Measurements from ENCODE around the gene WASHC2C.
"Not testable (repeated sequence)": the region's sequence is repeated elsewhere in the genome, so short reads cannot be mapped to it uniquely, and the experiment has no call there.

Gene WASHC2C

GRCh38 chr10:45809837-45810236 lies 82.8 kb downstream of the WASHC2C start:
- in situ Hi-C loops (cut with HindIII; ENCODE audit: low sequenced_read_pairs): no loop called here
- DNase-seq (ENCODE audit: low read depth, low spot score): no peak
- H3K4me3 ChIP-seq (ENCODE audit: low read depth, low read length): no peak overlapping the region
- TF ChIP-seq CTCF (IDR thresholded peaks at IDR 0.05; ENCODE audit: low read depth, low read length): no peak

- no peak for TF ChIP-seq CTCF (IDR thresholded peaks at IDR 0.05; ENCODE audit: low read depth, low read length)
- in situ Hi-C loops (cut with HindIII; ENCODE audit: low sequenced_read_pairs): no loop called here
- no peak overlapping the region for H3K4me3 ChIP-seq (ENCODE audit: low read depth, low read length)
- DNase-seq (ENCODE audit: low read depth, low spot score): no peak
These were observed 84.0 kb downstream of the WASHC2C start for GRCh38 chr10:45811075-45811474.

GRCh38 chr10:45812959-45813358 lies 85.9 kb downstream of the WASHC2C start:
- DNase-seq (ENCODE audit: low read depth, low spot score); in situ Hi-C loops (cut with HindIII; ENCODE audit: low sequenced_read_pairs); H3K4me3 ChIP-seq (ENCODE audit: low read depth, low read length): not testable (repeated sequence)

GRCh38 chr10:45814146-45814545 lies 87.1 kb downstream of the WASHC2C start:
- H3K4me3 ChIP-seq (ENCODE audit: low read depth, low read length); in situ Hi-C loops (cut with HindIII; ENCODE audit: low sequenced_read_pairs): not testable (repeated sequence)
- peak; percentile 55 for DNase-seq (ENCODE audit: low read depth, low spot score)

GRCh38 chr10:45817130-45817859 lies 90.2 kb downstream of the WASHC2C start:
- H3K4me3 ChIP-seq (ENCODE audit: low read depth, low read length): no peak overlapping the region
- no peak for TF ChIP-seq CTCF (IDR thresholded peaks at IDR 0.05; ENCODE audit: low read depth, low read length)
- in situ Hi-C loops (cut with HindIII; ENCODE audit: low sequenced_read_pairs): no loop called here
- no peak for DNase-seq (ENCODE audit: low read depth, low spot score)

- in situ Hi-C loops (cut with HindIII; ENCODE audit: low sequenced_read_pairs): no loop called here
- TF ChIP-seq CTCF (IDR thresholded peaks at IDR 0.05; ENCODE audit: low read depth, low read length): no peak
- no peak overlapping the region for H3K4me3 ChIP-seq (ENCODE audit: low read depth, low read length)
- no peak for DNase-seq (ENCODE audit: low read depth, low spot score)
These were observed 90.8 kb downstream of the WASHC2C start for GRCh38 chr10:45817912-45818311.

- DNase-seq (ENCODE audit: low read depth, low spot score): no peak
- no peak for TF ChIP-seq CTCF (IDR thresholded peaks at IDR 0.05; ENCODE audit: low read depth, low read length)
- in situ Hi-C loops (cut with HindIII; ENCODE audit: low sequenced_read_pairs): no loop called here
- no peak overlapping the region for H3K4me3 ChIP-seq (ENCODE audit: low read depth, low read length)
These were observed 92.5 kb downstream of the WASHC2C start for GRCh38 chr10:45819552-45819951.

- in situ Hi-C loops (cut with HindIII; ENCODE audit: low sequenced_read_pairs); H3K4me3 ChIP-seq (ENCODE audit: low read depth, low read length); DNase-seq (ENCODE audit: low read depth, low spot score): not testable (repeated sequence)
These were observed 93.2 kb downstream of the WASHC2C start for GRCh38 chr10:45820107-45820830.

GRCh38 chr10:45822918-45823317 lies 95.9 kb downstream of the WASHC2C start:
- H3K4me3 ChIP-seq (ENCODE audit: low read depth, low read length); in situ Hi-C loops (cut with HindIII; ENCODE audit: low sequenced_read_pairs); DNase-seq (ENCODE audit: low read depth, low spot score): not testable (repeated sequence)
